ENCODE results near the gene PTPN5. TPM values are rescaled to one million over a fixed set of nuclear protein-coding genes. Genes with fewer than 3 reads are reported as not detected.

Gene PTPN5
- total RNA-seq, 6 experiments from 2014 or later = not detected

GRCh38 chr11:18768472-18768901, 23.1 kb downstream of the PTPN5 start:
- DNase-seq = no peak
- peaks cover 15% of the 10 kb centered on the region for H3K27me3 Mint-ChIP-seq (ENCODE audit: insufficient read depth)
- H3K4me3 Mint-ChIP-seq = no peak overlapping the region
- H3K4me1 Mint-ChIP-seq (ENCODE audit: low read depth) = peaks cover 48% of the 10 kb centered on the region
- no peaks in the 10 kb centered on the region for H3K36me3 Mint-ChIP-seq (ENCODE audit: low read depth)
- peaks cover 3% of the 10 kb centered on the region; the same call in 1 of the 2 replicates for H3K9me3 Mint-ChIP-seq
- no peak for TF ChIP-seq CTCF (IDR thresholded peaks at IDR 0.05)
- H3K27ac Mint-ChIP-seq = no peak overlapping the region

- TF ChIP-seq CTCF (IDR thresholded peaks at IDR 0.05) = no peak
- Mint-ChIP-seq H3K36me3 (ENCODE audit: low read depth) (no peaks in the 10 kb centered on the region), H3K4me1 (ENCODE audit: low read depth) (peaks cover 48% of the 10 kb centered on the region), H3K27me3 (ENCODE audit: insufficient read depth) (peaks cover 3% of the 10 kb centered on the region; the same call in 1 of the 2 replicates), H3K9me3 (no peaks in the 10 kb centered on the region), H3K4me3 (no peak overlapping the region), H3K27ac (no peak overlapping the region)
- DNase-seq = no peak
These were observed 25.6 kb downstream of the PTPN5 start for GRCh38 chr11:18766015-18766414.

- no peak for DNase-seq
- no peak overlapping the region for H3K27ac Mint-ChIP-seq
These were observed 26.0 kb downstream of the PTPN5 start for GRCh38 chr11:18765554-18765953.

GRCh38 chr11:18761741-18762140, 29.9 kb downstream of the PTPN5 start:
- Mint-ChIP-seq H3K4me3 (no peak overlapping the region), H3K36me3 (ENCODE audit: low read depth) (no peaks in the 10 kb centered on the region), H3K27ac (no peak overlapping the region), H3K27me3 (ENCODE audit: insufficient read depth) (peaks cover 18% of the 10 kb centered on the region), H3K4me1 (ENCODE audit: low read depth) (peaks cover 34% of the 10 kb centered on the region), H3K9me3 (no peaks in the 10 kb centered on the region)
- TF ChIP-seq CTCF (IDR thresholded peaks at IDR 0.05) = no peak
- no peak for DNase-seq

More at GRCh38 chr11:18765554-18765953, 26.0 kb downstream of the PTPN5 start:
- no peak for TF ChIP-seq CTCF (IDR thresholded peaks at IDR 0.05)
- Mint-ChIP-seq H3K4me1 (ENCODE audit: low read depth) (peaks cover 48% of the 10 kb centered on the region), H3K4me3 (no peak overlapping the region), H3K27me3 (ENCODE audit: insufficient read depth) (peaks cover 3% of the 10 kb centered on the region; the same call in 1 of the 2 replicates), H3K9me3 (no peaks in the 10 kb centered on the region), H3K36me3 (ENCODE audit: low read depth) (no peaks in the 10 kb centered on the region)

GRCh38 chr11:18761144-18761543, 30.5 kb downstream of the PTPN5 start:
- H3K36me3 Mint-ChIP-seq (ENCODE audit: low read depth) = no peaks in the 10 kb centered on the region
- no peak for DNase-seq
- TF ChIP-seq CTCF (IDR thresholded peaks at IDR 0.05) = no peak
- peaks cover 34% of the 10 kb centered on the region for H3K4me1 Mint-ChIP-seq (ENCODE audit: low read depth)
- H3K4me3 Mint-ChIP-seq = no peak overlapping the region
- no peaks in the 10 kb centered on the region for H3K9me3 Mint-ChIP-seq
- peaks cover 18% of the 10 kb centered on the region for H3K27me3 Mint-ChIP-seq (ENCODE audit: insufficient read depth)
- no peak overlapping the region for H3K27ac Mint-ChIP-seq

- no peak for DNase-seq
- no peaks in the 10 kb centered on the region for H3K36me3 Mint-ChIP-seq (ENCODE audit: low read depth)
- no peak overlapping the region for H3K4me3 Mint-ChIP-seq
- peaks cover 22% of the 10 kb centered on the region for H3K27me3 Mint-ChIP-seq (ENCODE audit: insufficient read depth)
- peaks cover 15% of the 10 kb centered on the region for H3K4me1 Mint-ChIP-seq (ENCODE audit: low read depth)
- no peak overlapping the region for H3K27ac Mint-ChIP-seq
- TF ChIP-seq CTCF (IDR thresholded peaks at IDR 0.05) = no peak
- H3K9me3 Mint-ChIP-seq = no peaks in the 10 kb centered on the region
These were observed 33.8 kb downstream of the PTPN5 start for GRCh38 chr11:18757811-18758210.
